Measurements from ENCODE around the gene POC1B.

The POC1B gene

DNA sequence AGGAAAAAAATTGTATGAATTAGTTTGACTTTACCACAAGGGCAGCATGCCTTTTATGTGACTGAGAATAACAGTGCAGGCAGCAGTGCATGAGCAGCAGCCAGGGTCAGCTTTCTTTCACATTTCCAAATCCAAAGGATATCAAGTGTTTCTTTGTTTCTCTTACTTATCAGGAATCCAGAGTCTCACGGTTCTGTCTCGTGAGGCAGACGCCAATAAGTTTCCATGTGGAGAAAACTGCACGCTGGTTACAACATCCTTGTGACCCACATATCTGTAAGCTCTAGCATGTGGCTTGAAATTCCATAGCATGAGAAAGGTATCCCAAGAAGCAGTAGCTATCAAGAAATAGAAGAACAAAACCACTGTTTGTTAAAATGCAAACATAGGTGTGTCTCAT, 28.8 kb downstream of the POC1B start:
- no peak for DNase-seq (ENCODE audit: low read depth)

DNA sequence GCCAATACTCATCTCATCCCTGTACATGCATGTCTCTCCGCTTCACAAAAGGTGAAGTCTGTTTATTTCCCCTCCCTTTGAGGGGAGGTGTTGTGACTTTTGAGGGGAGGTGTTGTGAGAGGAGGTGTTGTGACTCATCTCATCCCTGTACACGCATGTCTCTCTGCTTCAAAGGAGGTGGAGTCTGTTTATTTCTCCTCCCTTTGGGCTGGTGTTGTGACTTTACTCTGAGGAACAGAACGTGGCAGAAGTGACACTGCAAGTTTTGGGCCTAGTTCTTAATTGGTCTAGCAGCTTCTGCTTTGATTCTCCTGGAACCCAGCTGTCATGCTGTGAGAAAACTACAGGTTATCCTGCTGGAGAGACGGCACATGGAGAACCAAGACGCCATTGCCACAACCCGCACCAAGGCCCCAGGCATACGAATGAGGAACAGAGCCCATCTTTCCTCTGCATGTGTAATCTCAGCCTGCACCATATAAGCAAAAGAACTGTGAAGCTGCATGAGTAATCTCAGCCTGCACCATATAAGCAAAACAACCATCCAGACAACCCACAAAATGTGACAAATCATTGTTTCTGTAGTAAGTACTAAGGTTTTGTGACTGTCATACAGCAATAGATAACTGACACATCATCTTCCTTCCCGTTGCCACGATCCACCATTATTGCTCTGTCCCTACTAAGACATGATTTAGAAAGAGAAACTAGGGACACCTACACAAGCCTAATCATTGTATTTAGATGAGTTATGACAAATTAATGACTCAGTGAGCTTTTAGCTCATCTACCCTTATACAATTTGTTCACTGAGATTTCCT, 31.2 kb downstream of the POC1B start:
- no peak for DNase-seq (ENCODE audit: low read depth)

DNA sequence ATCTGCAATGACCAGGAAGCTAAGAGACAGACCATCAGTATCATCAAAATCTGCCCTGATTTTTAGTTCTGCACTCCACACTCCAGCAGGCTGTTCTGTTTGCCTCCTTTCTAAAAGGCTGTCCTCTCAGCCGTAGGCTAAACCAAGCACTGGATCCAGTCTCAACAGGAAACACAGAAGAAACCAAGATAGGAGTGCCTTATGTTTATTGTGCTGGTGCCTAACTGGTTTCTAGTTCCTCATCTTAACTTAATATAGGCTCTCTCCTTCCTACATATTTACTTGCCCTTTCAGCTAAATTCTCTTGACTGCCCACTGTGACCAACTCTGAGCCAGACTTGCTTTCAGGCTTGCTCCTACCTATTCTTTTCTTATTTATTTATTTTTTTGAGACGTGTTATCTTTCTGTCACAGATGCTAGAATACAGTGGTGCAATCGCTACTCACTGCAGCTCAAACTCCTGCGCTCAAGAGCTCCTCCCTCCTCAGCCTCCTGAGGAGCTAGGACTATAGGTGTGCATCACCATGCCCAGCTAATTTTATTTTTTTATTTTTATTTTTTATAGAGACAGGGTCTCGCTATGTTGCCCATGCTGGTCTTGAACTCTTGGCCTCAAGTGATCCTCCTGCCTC, 32.1 kb downstream of the POC1B start:
- DNase-seq (ENCODE audit: low read depth), result no peak

DNA sequence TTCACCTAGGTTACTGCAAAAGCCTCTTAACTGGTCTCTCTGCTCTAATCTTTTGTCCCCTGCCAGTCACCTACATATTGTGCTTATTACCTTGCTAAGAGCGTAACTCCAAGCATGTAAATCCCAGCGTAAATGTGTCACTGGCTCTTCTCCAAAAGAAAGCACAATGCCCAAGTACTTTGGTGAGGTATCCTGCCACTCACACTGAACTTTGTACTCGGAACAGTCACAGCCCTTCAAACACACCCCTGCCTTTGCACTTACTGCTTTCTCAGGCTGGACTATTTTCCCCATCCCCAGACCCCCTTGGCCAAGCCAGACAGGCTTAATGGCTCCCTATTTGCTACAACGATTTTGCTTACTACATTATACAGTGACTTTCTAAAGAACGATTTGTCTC, 33.0 kb downstream of the POC1B start:
- no peak for DNase-seq (ENCODE audit: low read depth)

DNA sequence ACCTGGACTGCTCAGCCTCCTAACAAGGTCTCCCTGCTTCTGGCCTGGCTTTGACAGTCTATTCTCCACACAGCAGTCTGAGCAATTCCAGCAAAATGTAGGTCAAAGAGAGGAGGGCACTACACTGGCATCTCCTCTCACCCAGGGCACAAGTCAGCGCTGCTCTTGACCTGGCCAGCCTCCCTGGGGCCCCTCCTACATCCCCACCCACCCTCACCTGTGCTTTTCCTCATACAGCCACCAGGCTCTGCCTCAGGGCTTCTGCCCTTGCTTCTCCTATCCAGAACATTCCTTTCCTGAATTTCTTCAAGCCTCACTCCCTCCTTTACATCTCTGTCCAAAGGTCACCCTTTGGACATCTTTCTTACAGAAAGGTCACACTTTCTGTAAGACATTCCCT, 34.9 kb downstream of the POC1B start:
- no peak for DNase-seq (ENCODE audit: low read depth)

DNA sequence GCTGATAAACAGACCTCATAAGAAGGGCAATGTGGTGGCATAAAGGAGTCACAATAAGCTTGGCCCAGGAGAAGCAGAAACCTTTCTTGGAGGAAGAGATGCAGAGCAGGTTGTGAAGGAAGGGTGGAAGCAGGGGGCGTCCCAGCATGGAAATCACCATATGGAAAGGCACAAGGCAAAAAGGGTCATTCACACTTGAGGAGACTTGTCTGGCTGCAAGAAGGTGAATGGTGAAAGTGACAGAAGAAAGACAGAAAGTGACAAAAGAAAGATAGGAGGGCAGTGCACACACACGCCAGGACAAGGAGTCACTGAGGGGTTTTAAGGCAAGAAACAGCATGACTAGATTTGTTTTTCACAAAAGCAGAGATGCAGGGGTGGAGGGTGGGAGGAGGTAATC, 39.6 kb downstream of the POC1B start:
- no peak for DNase-seq (ENCODE audit: low read depth)

DNA sequence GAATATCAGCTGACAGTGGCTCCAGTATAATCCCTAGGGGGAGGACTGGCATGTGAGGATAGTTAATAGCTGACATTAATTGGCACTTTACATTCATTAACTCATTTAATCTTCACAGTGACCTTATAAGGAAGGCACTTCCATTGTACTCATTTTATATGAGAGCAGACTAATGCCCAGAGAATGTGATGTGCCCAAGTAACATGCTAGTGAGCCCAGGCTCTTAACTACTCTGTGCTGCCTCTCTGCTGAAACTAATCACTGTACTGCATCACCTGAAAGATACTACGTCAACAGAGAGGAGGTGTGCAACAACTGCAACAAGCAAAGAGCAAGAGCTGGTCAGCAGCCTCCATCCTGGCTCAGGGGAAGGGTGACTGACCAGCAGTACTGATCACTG, 41.4 kb downstream of the POC1B start:
- no peak for DNase-seq (ENCODE audit: low read depth)

DNA sequence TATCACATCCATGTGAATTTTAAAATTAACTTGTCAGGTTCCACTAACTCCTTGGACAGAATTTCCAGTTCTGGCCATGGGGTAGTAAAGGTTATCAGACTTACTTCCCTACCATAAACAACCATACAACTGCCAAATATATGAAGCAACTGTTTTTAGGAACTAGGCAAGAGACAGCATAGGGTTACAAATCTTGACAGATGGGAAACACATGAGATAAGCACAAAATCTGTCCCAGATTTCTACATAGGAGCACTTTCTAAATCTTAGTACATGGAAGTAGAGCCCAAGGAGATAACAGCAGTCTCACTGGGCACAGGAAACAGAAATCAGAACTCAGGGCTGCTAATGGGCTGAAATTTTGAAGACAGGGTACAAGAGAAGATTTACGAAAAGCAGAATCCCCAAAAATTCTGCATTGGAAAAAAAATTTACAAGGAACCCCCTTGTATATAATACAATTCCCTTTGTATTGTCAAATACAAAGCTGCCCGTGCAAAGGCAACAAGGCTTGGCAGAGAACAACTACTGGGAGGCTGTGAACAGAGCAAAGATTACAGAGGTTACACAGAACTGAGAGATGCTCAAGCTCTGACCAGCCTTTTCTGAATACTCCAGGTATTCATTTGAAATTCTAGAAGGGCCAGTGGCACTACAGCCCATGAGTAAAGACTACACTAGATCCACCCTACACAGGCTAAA, 44.5 kb downstream of the POC1B start:
- DNase-seq (ENCODE audit: low read depth), result no peak

DNA sequence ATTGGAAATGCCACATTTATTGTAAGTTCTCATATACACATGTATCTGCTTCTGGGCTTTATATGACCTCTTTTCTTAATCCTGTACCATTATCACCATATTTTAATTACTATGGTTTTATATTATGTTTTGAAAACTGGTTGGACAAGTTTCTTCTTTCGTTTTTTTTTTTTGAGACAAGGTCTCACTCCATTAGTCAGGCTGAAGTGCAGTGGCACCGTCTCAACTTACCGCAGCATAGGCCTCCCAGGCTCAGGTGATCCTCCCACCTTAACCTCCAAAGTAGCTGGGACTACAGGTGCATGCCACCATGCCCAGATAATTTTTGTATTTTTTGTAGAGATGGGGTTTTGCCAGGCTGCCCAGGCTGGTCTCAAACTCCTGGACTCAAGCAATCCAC, 45.9 kb downstream of the POC1B start:
- DNase-seq (ENCODE audit: low read depth), result no peak

DNA sequence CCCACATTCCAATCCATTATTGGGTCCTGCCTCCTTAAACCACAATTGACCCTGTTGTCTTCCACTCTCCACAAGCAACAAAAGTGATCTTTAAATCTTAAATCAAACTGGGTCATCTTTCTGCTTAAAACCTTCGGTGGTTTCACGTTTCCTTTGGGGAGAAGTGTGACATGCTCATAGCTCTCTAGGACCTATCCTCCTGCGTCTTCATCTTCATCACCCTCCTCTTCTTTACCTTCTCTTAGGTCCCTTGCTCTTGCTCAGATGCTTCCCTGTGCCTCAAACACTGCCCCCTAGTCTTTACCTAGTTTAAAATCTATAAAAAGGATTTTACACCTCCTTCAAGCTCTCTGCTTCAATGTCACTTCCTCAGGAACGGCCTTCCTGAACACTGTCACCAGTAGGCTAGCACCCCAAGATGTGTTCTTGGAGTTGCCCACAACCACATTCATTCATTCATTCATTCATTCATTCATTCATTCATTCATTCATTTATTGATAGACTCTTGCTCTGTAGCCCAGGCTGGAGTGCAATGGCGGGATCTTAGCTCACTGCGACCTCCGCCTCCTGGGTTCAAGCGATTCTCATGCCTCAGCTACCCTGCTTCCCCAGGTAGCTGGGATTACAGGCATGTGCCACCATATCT, 48.1 kb downstream of the POC1B start:
- DNase-seq (ENCODE audit: low read depth), result no peak

DNA sequence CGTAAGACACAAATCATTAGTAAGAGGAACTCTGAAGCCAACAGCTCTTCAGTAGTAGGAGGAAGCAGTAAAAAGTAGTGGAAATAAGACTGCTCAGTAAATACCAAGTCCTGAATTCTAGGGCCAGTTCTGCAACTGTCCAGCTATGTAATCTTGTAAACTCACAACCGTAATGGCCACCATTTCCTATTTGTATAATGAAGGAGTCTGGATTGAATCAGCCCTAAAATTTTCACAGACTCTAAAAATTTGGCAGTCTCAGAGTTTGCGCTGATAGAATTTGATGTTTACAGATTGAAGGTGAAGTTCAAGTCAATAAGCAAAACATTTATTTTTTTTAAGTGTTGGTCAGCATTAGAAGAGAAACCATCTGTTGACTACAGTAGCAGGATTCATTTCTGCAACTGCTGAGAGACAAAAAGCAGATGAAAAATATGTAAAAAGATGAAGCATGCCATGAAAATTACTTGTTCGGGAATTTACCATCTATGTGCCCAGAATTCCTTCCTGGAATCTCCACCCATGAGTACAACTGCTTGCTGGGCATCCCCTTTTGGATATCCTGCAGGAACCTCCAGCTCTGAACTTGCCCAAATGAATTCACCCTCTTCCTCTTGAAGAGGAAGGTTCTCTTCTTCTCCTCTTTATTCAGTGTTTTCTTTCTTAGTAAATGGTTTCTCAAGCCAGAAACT, 48.8 kb downstream of the POC1B start:
- no peak for DNase-seq (ENCODE audit: low read depth)

DNA sequence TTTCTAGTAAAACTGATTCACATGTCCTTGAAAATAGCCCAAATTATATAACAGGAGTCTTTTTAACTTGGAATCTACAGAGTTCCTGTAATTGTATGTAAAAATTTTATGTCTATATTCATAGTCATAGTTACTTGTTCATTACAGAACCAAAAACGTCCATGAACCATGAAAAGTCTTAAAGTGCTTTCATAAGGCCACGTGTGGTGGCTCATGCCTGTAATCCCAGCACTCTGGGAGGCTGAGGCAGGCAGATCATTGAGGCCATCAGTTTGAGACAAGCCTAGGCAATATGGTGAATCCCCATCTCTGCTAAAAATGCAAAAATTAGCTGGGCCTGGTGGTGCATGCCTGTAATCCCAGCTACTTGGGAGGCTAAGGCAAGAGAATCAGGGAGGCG, 49.6 kb downstream of the POC1B start:
- DNase-seq (ENCODE audit: low read depth), result no peak

DNA sequence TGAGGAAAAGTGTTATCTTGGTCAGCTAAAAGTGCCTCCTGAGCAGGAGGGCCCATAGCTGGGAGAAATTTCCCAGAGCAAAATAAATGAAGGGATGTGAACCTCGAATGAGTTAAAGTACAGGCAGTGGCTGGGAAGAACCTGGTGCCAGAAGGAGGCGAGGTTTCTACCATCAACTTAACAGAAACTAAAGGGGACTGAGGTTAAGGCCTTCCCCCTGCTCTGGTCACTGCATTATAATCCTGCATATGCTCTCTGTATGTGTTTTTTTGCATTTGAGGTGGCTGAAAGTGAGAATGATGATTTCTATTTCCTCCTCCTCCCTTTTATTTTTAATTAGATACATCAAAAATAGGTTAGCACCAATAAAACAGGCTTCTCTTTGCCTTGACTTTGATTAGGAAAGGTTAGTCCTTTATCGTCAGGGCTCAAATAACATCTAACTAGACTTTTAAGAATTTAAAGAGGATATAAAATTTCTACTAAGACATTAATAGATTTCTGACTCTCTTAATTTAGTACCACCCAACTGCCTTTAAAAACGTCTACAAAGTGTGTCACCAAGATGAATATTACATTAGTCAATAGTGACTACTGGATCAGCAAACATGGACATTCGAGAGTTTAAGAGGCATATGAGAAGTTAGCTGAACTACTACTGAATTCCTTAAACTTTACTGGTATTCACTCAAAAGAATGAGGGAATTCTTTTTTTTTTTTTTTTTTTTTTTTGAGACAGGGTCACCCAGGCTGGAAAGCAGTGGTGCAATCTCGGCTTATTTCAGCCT, 50.5 kb downstream of the POC1B start:
- DNase-seq (ENCODE audit: low read depth), result no peak

DNA sequence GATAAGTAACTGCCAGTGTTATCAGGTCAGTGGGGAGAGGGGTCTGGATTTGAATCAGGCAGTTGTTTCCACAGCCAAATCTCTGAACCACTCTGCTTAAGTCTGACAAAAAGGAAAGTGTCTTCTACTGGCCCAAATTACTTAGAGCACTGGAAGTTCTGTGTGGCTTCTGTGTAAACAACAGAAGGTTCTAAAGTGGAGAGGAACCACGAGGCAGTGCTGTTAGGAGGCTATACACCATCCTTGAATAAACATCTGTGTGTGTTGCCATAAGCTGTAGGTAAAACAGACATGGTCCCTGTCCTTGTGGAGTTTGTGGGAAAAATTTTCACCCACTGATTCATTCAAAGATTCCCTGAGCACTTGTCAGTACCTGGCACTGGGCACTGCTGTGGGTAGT, 51.2 kb downstream of the POC1B start:
- no peak for DNase-seq (ENCODE audit: low read depth)

DNA sequence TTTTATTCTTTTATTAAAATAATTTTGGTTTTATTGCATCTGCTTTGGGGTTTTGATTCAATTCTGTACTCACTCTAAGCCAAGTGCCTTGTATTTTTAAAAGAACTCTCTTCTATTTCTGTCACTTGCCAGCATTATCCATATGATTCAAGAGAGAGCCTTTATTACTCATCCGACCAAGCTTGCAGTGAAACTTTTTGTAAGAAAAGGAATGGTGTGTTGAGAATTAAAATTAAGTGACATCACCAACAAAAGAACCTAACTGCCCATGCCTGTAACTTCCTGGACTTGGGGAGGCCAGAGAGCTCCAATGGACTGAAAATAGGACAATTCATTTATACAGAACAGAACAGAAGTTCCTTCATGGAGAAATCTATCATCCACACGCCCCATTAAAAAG, 53.3 kb downstream of the POC1B start:
- DNase-seq (ENCODE audit: low read depth), result no peak

DNA sequence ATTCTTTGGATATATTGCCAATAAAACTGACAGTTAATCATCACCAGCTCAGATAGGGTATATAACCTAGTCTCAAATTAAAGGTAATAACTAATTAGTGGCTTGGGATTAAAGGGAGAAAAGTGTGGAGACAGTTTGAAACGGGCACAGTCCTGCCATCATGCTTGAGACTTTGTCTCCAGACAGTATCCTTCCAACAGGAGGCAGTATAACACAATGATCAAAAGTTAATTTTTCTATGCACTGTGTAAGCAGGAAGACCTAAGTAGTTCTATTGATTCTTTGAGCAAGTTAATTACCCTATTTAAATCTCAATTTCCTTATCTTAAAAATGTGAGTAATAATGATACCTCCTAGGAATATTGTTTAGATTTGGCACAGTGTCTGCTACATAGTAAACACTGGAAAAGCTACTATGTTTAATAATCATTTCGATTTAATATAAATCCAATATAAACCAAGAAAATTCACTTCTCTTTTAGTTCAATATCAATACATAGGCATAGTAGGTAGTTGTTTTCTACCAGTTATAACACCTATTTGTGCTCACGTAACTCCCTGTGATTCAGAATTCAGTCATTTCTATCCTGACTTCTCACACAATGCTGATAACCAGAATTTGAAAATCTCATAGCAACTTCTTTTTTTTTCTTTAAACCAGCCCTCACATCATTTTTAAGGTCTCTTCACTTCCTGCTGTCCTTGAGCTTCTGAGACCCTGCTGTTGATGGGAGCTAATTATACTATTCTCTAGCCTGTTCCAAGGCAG, 54.9 kb downstream of the POC1B start:
- DNase-seq (ENCODE audit: low read depth), result no peak

DNA sequence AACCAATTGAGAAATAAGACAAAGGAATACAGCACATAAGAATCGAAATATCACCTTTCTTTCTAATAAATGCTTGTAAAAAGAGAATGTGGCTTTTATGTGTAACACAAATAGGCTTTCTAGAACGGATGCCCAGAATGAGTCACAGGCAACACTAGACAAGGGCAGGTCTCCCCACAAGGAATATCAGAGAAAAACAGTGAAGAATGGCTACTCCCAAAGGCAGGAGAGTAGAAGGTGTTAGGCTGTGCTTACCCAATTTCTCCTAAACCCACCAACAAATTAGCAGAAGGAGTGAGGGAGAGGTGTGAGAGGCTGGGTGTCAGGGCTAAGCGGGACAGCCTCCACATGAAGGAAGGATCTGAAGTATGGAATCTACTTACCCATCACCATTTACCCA, 56.5 kb downstream of the POC1B start:
- DNase-seq (ENCODE audit: low read depth), result no peak

DNA sequence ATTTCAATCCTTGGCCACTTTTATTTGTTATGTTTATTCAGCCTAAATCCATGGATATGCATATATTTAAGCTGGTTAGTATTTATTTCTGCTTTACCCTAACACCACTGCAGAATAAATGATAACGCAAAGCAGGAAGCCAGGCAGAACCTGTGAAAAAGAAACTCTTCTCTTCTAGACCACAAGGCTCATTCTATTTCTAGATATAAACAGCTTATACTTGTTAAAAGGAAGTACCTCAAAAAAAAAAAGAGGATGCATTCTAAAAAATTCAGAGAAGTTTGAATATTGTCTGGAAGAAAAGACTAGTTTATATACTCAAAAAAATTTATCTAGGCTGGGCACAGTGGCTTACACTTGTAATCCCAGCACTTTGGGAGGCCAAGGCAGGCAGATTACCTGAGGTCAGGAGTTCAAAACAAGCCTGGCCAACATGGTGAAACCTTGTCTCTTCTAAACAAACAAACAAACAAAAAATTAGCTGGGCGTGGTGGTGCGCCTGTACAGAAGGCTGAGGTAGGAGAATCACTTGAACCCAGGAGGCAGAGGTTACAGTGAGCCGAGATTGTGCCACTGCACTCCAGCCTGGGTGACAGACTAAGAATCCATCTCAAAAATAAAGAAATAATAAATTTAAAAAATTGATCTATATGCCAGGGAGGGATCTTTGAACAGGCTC, 57.1 kb downstream of the POC1B start:
- DNase-seq (ENCODE audit: low read depth), result no peak

DNA sequence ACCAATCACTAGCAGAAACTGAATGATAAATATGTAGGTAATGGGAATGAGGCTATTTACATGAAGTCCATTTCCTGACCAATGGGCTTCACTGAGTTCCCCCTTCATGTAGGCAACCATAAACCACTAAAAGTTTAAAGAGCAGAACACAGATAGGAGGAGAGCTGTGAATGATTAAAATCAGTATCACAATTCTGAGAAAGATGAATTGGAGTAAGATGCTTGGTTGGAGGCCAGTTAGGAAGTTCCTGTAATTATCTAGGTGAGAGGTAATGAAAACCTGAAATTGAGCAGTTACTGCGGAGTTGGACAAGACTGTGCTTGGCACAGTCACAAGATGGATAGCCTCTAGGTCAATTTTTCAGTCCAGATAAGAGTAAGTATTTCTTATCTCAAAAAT, 57.8 kb downstream of the POC1B start:
- DNase-seq (ENCODE audit: low read depth), result no peak

DNA sequence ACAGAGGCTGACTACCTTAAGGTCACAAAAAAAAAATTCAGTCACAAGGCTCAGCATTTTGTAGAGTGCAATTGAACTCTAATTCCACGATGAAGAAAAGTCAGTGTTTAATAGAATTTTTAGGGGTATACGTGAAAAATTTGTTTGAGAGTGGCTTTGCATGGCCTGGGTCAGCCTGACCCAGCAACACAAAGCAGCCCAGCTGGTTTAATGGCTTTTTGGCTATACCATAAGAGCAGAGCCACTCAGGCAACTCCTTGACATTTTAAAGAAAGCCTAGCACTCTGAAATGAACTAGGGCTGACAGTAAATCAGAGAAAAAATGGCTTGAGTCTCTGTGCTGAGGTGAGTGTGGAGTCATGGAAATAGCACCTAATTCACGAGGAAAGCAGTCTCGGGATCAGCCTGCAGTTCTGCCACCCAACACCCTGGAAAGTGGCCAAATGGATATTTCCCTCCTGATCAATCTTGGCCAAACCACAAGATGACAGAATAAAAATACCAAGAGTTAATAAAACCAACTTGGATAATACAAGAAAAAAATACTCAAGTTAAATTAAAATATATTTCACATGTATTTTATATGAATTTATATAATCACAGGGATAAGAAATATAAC, 60.8 kb downstream of the POC1B start:
- DNase-seq (ENCODE audit: low read depth), result no peak

Data from T-helper 22 cell (primary cell).